IMR-90 (cell line): ENCODE results near the gene TET1. TPM values are rescaled to one million over a fixed set of nuclear protein-coding genes. Genes with fewer than 3 reads are reported as not detected.
"Not testable (repeated sequence)": the region's sequence is repeated elsewhere in the genome, so short reads cannot be mapped to it uniquely, and the experiment has no call there.

Source experiments
- ATAC-seq: fragments of 200-7000 bp; cut with Tn5 transposase; 2 replicates; pipeline ENCODE4 v1.9.1; 2020; ENCODE audit warnings: low read depth, mild to moderate bottlenecking, moderate library complexity
- BruUV-seq: library from RNA; stranded (reverse); fragments of 400-500 nt; replicated peaks from 2 replicates; lab custom pipeline; 2021; lab: Mats Ljungman, UMichigan
- CTCF ChIA-PET: fragments of 300-600 bp; formaldehyde crosslinking; extraction: SDS; loops from one replicate; lab custom pipeline; 2021; ENCODE audit warnings: antibody characterized with exemption; lab: Yijun Ruan, JAX
- POLR2A ChIA-PET: fragments of 300-600 bp; sonication (Branson Sonifier 250); formaldehyde crosslinking; loops from one replicate; lab custom pipeline; 2022; ENCODE audit warnings: antibody characterized with exemption; ENCODE audit not compliant: unreplicated experiment; lab: Charles Lee
- DNase-seq: peaks from one replicate; pipeline ENCODE4 v3.0.0; 2013
- H2AFZ ChIP-seq: replicated peaks from 2 replicates; pipeline ENCODE3; 2013; ENCODE audit warnings: low read length, mild to moderate bottlenecking; ENCODE audit not compliant: poor library complexity
- H2AK5ac ChIP-seq: 2 replicates; pipeline ENCODE4 v1.6.1; 2013; ENCODE audit warnings: low read depth, low read length, inconsistent platforms
- H2AK9ac ChIP-seq: replicated peaks from 2 replicates; pipeline ENCODE3; 2013; ENCODE audit warnings: mild to moderate bottlenecking, low read depth, low read length, moderate library complexity; ENCODE audit not compliant: poor library complexity
- H2BK120ac ChIP-seq: 2 replicates; pipeline ENCODE4 v1.6.1; 2013; ENCODE audit warnings: low read depth, low read length, inconsistent platforms
- H2BK15ac ChIP-seq: 3 replicates; pipeline ENCODE4 v1.6.1; 2013; ENCODE audit warnings: low read depth, low read length, inconsistent platforms
- H2BK20ac ChIP-seq: 2 replicates; pipeline ENCODE4 v1.6.1; 2013; ENCODE audit warnings: low read depth, mild to moderate bottlenecking, inconsistent platforms, low read length, moderate library complexity
- H2BK5ac ChIP-seq: 2 replicates; pipeline ENCODE4 v1.6.1; 2013; ENCODE audit warnings: mild to moderate bottlenecking, low read depth, low read length, inconsistent platforms; ENCODE audit not compliant: poor library complexity, severe bottlenecking
- H3K14ac ChIP-seq: replicated peaks from 2 replicates; pipeline ENCODE4 v1.6.1; 2013; ENCODE audit warnings: low read depth, low read length, inconsistent platforms
- H3K18ac ChIP-seq: 2 replicates; pipeline ENCODE4 v1.6.1; 2013; ENCODE audit warnings: low read depth, low read length, control low read depth
- H3K23ac ChIP-seq: 2 replicates; pipeline ENCODE4 v1.6.1; 2013; ENCODE audit warnings: low read depth, low read length, inconsistent platforms
- H3K27ac ChIP-seq: 2 replicates; pipeline ENCODE4 v1.5.1; 2013; ENCODE audit warnings: mild to moderate bottlenecking, control low read depth, low read length; ENCODE audit not compliant: insufficient read depth
- H3K27me3 ChIP-seq: 2 replicates; pipeline ENCODE4 v1.6.1; 2013; ENCODE audit warnings: low read length; ENCODE audit not compliant: control insufficient read depth, insufficient read depth
- H3K36me3 ChIP-seq: 2 replicates; pipeline ENCODE4 v1.6.1; 2013; ENCODE audit warnings: low read length, mixed read lengths; ENCODE audit not compliant: control insufficient read depth, insufficient read depth
- H3K4ac ChIP-seq: 2 replicates; pipeline ENCODE4 v1.6.1; 2013; ENCODE audit warnings: low read depth, low read length, inconsistent platforms
- H3K4me1 ChIP-seq: 2 replicates; pipeline ENCODE4 v1.6.1; 2013; ENCODE audit warnings: low read length, mixed read lengths; ENCODE audit not compliant: control insufficient read depth, insufficient read depth
- H3K4me2 ChIP-seq: 2 replicates; pipeline ENCODE4 v1.6.1; 2013; ENCODE audit warnings: low read depth, mild to moderate bottlenecking, control low read depth, low read length, moderate library complexity
- H3K4me3 ChIP-seq: 2 replicates; pipeline ENCODE4 v1.5.1; 2013; ENCODE audit warnings: low read depth, mild to moderate bottlenecking, control low read depth, low read length, moderate library complexity; ENCODE audit not compliant: insufficient read depth
- H3K56ac ChIP-seq: 2 replicates; pipeline ENCODE4 v1.6.1; 2013; ENCODE audit warnings: low read length, inconsistent platforms; ENCODE audit not compliant: insufficient read depth; ENCODE audit errors: extremely low read depth
- H3K79me1 ChIP-seq, 2 experiments: 2 replicates each; pipeline ENCODE4 v1.6.1; 2013; ENCODE audit warnings: low read length in 2 of 2, inconsistent platforms in 1 of 2, low read depth in 1 of 2
- H3K9ac ChIP-seq: 2 replicates; pipeline ENCODE4 v1.6.1; 2013; ENCODE audit warnings: low read depth, low read length, control low read depth
- H3K9me1 ChIP-seq: 2 replicates; pipeline ENCODE4 v1.6.1; 2013; ENCODE audit warnings: low read length, inconsistent platforms; ENCODE audit not compliant: insufficient read depth
- H3K9me3 ChIP-seq: 2 replicates; pipeline ENCODE4 v1.6.1; 2013; ENCODE audit warnings: low read length; ENCODE audit not compliant: control insufficient read depth, insufficient read depth
- H4K20me1 ChIP-seq: 2 replicates; pipeline ENCODE4 v1.6.1; 2013; ENCODE audit warnings: low read length, inconsistent platforms; ENCODE audit not compliant: insufficient read depth
- H4K5ac ChIP-seq: 2 replicates; pipeline ENCODE4 v1.6.1; 2013; ENCODE audit warnings: mild to moderate bottlenecking, low read depth, low read length, control low read depth
- H4K8ac ChIP-seq, 2 experiments: 2 replicates each; pipeline ENCODE4 v1.6.1; 2013; ENCODE audit warnings: low read depth in 2 of 2, low read length in 2 of 2, control low read depth in 1 of 2, inconsistent platforms in 1 of 2
- H4K91ac ChIP-seq: 2 replicates; pipeline ENCODE4 v1.6.1; 2013; ENCODE audit warnings: low read depth, low read length, inconsistent platforms; ENCODE audit not compliant: insufficient read depth
- WGBS, 2 experiments: methylation state at CpG; one replicate each; pipeline versions ENCODE4 v1.1.5 to v1.1.7; 2013; ENCODE audit warnings: missing lambda C conversion rate in 2 of 2; ENCODE audit not compliant: insufficient read length in 1 of 2; ENCODE audit errors: extremely low coverage in 2 of 2; 5-methylcytosine and 5-hydroxymethylcytosine counted together
- dilution Hi-C: fragments of 300-500 bp; cut with HindIII; formaldehyde crosslinking; loops from one replicate; pipeline ENCODE4 v1.14.3; 2018; ENCODE audit warnings: low sequenced_read_pairs; ENCODE audit not compliant: unreplicated experiment
- in situ Hi-C: fragments of 300-500 bp; cut with MboI; formaldehyde crosslinking; loops from 3 replicates; pipeline ENCODE4 v1.14.3; 2019; ENCODE audit warnings: low sequenced_read_pairs, inconsistent platforms, mixed read lengths
- intact Hi-C: fragments of 100-400 bp; cut with micrococcal nuclease; formaldehyde crosslinking; loops from 2 replicates; pipeline ENCODE4 v1.10.0; 2022
- polyA plus RNA-seq, 3 experiments: library from polyadenylated mRNA; depleted of rRNA; stranded (reverse); fragments of >200 nt; gene quantifications; 2 replicates each; pipeline ENCODE4 v1.2.3, GENCODE V29; 2012; ENCODE audit warnings: low replicate concordance in 1 of 3
- total RNA-seq: library from RNA; depleted of rRNA; stranded (reverse); fragments of >200 nt; gene quantifications from 2 replicates; pipeline ENCODE4 v1.2.3, GENCODE V29; 2012

TET1 gene
- total and polyA plus RNA-seq, 2 of the 4 experiments (the other 2 are of a cell fraction): 1.0 to 4.3 TPM

- ATAC-seq, dilution Hi-C loops, intact Hi-C loops: not testable (repeated sequence)
Observed at GRCh38 chr10:68518609-68519008, 41.5 kb upstream of the TET1 start.

GRCh38 chr10:68525490-68526038 lies 34.6 kb upstream of the TET1 start:
- H4K20me1 ChIP-seq, H3K14ac ChIP-seq, dilution Hi-C loops, H3K27ac ChIP-seq, H2AFZ ChIP-seq, H3K4me1 ChIP-seq, POLR2A ChIA-PET, H3K4me3 ChIP-seq, H2BK5ac ChIP-seq, H2BK15ac ChIP-seq, H3K56ac ChIP-seq, H3K18ac ChIP-seq, in situ Hi-C loops, ATAC-seq, H2BK20ac ChIP-seq, H4K5ac ChIP-seq, H3K27me3 ChIP-seq, BruUV-seq, H2AK5ac ChIP-seq, H3K4ac ChIP-seq, H2AK9ac ChIP-seq, H3K9ac ChIP-seq, H3K4me2 ChIP-seq, H3K36me3 ChIP-seq, H3K9me1 ChIP-seq, H3K9me3 ChIP-seq, CTCF ChIA-PET, H4K8ac ChIP-seq, H3K23ac ChIP-seq, H4K91ac ChIP-seq, H2BK120ac ChIP-seq, DNase-seq: not testable (repeated sequence)
- peaks cover 21 to 37% of the 10 kb centered on the region in 2 experiments for H3K79me1 ChIP-seq
- no CpG with 5 or more reads among the region's 5 CpGs for WGBS, 2 experiments
- intact Hi-C loops: loop anchor here (2.0 kb wide), 1 partner anchor 17 kb away; no protein-coding TSS in a partner anchor

More at GRCh38 chr10:68518609-68519008, 41.5 kb upstream of the TET1 start:
- CTCF ChIA-PET, DNase-seq, H3K23ac ChIP-seq, H3K4me2 ChIP-seq, H3K9ac ChIP-seq, H4K20me1 ChIP-seq, H2AK5ac ChIP-seq, H2BK5ac ChIP-seq, BruUV-seq, H2BK120ac ChIP-seq, H2BK15ac ChIP-seq, H2AK9ac ChIP-seq, H3K27me3 ChIP-seq, H3K14ac ChIP-seq, H3K9me1 ChIP-seq, H4K8ac ChIP-seq, in situ Hi-C loops, H3K4ac ChIP-seq, H2AFZ ChIP-seq, H3K4me1 ChIP-seq, H3K4me3 ChIP-seq, H4K5ac ChIP-seq, H3K9me3 ChIP-seq, H3K27ac ChIP-seq, H3K36me3 ChIP-seq, H4K91ac ChIP-seq, POLR2A ChIA-PET, H2BK20ac ChIP-seq, H3K18ac ChIP-seq, H3K56ac ChIP-seq: not testable (repeated sequence)
- H3K79me1 ChIP-seq: peaks cover 8 to 40% of the 10 kb centered on the region in 2 experiments; a peak in 2 of 4 replicates
- 100% methylated on average over 1 of the region's 11 CpGs; no CpG with 5 or more reads in 1 of the 2 experiments for WGBS, 2 experiments
